Measurements from ENCODE around the gene GZMB. TPM values are rescaled to one million over a fixed set of nuclear protein-coding genes. Genes with fewer than 3 reads are reported as not detected.

Gene GZMB
- total RNA-seq, 1 donor from 2014 or later = 7.6 TPM

GRCh38 chr14:24613241-24613640, 20.7 kb downstream of the GZMB start:
- ATAC-seq = no peak
- intact Hi-C loops (cut with DNase I) = no loop called here
- no peaks in the 10 kb centered on the region for H3K36me3 ChIP-seq
- no peak overlapping the region for H3K4me3 ChIP-seq
- no peaks in the 10 kb centered on the region for H3K4me1 ChIP-seq
- no peak for DNase-seq
- H3K9me3 ChIP-seq = no peaks in the 10 kb centered on the region
- H3K27ac ChIP-seq = no peak overlapping the region
- TF ChIP-seq, protein P1, sequence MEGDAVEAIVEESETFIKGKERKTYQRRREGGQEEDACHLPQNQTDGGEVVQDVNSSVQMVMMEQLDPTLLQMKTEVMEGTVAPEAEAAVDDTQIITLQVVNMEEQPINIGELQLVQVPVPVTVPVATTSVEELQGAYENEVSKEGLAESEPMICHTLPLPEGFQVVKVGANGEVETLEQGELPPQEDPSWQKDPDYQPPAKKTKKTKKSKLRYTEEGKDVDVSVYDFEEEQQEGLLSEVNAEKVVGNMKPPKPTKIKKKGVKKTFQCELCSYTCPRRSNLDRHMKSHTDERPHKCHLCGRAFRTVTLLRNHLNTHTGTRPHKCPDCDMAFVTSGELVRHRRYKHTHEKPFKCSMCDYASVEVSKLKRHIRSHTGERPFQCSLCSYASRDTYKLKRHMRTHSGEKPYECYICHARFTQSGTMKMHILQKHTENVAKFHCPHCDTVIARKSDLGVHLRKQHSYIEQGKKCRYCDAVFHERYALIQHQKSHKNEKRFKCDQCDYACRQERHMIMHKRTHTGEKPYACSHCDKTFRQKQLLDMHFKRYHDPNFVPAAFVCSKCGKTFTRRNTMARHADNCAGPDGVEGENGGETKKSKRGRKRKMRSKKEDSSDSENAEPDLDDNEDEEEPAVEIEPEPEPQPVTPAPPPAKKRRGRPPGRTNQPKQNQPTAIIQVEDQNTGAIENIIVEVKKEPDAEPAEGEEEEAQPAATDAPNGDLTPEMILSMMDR (IDR thresholded peaks at IDR 0.05) = no peak
- H3K27me3 ChIP-seq (ENCODE audit: low read depth) = no peaks in the 10 kb centered on the region

DNA sequence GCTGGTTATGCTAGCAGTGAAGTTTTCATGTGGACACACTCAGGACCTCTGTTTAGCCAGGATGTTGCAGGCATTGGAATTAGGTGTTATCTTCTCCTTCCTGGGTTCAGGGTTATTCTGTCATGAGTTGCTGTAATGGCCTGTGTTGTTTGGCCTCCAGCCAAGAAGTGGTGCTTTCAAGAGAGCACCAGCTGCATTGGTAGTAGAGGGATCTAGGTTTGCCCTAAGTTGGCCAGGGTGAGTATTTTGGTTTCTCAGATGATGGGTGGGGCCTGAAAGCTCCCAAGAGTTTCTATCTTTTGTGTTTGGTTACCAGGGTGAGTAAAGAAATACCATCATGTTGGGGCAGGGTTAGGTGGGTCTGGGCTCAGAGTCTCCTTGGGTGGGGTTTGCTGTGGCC, 21.8 kb downstream of the GZMB start:
- Histone ChIP-seq H3K9me3 (no peaks in the 10 kb centered on the region), H3K4me1 (no peaks in the 10 kb centered on the region), H3K27me3 (ENCODE audit: low read depth) (no peaks in the 10 kb centered on the region), H3K27ac (no peak overlapping the region), H3K4me3 (no peak overlapping the region), H3K36me3 (no peaks in the 10 kb centered on the region)
- ATAC-seq (no peak), DNase-seq (no peak)
- TF ChIP-seq, protein P1 (IDR thresholded peaks at IDR 0.05) = no peak
- intact Hi-C loops (cut with DNase I) = no loop called here

DNA sequence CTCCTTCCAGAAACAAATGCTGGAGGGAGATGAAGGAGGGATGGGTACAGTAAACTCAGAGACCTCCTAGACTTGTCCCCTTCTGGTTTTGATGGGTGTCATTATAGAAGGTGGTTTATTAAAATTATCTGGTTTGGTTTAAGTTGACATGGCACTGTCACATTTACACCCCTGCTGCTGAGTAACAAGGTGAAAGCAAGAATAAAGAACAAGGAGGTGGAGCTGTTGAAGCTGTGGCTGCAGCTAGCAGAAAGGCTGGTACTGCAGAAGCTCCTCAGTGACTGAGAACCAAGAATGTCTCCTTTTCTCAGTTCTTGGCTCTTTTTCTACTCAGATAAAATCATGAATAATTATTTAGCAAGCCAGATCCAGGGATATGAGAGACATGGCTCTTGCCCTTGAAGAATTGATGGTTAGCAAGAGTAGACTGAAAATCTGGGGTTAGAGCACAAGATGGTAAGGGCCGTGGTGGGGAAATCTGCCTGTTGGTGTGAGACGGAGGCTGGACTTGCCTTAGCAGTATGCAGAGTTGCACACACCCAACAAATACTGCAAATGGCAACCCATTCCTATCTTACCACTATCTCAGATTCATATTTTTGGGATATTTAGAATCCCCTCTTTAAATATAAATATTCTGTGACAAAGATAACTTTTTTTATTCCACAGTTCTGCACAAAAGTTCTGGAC, 24.2 kb downstream of the GZMB start, which contains the start of gene GZMH:
GZMH (minus strand) TSS at position 31 of the 690 bp plus-strand sequence. CDS start 72 bp downstream, outside the sequence.
- intact Hi-C loops (cut with DNase I) = no loop called here
- Histone ChIP-seq H3K9me3 (no peaks in the 10 kb centered on the region), H3K4me1 (no peaks in the 10 kb centered on the region), H3K27ac (no peak within 1 kb of the TSS), H3K27me3 (ENCODE audit: low read depth) (no peaks in the 10 kb centered on the region), H3K36me3 (no peaks in the 10 kb centered on the region), H3K4me3 (no peak within 1 kb of the TSS)
- peak in 1 of 2 donors; percentile 38 for ATAC-seq
- TF ChIP-seq, protein P1 (IDR thresholded peaks at IDR 0.05) = no peak
- no peak for DNase-seq

DNA sequence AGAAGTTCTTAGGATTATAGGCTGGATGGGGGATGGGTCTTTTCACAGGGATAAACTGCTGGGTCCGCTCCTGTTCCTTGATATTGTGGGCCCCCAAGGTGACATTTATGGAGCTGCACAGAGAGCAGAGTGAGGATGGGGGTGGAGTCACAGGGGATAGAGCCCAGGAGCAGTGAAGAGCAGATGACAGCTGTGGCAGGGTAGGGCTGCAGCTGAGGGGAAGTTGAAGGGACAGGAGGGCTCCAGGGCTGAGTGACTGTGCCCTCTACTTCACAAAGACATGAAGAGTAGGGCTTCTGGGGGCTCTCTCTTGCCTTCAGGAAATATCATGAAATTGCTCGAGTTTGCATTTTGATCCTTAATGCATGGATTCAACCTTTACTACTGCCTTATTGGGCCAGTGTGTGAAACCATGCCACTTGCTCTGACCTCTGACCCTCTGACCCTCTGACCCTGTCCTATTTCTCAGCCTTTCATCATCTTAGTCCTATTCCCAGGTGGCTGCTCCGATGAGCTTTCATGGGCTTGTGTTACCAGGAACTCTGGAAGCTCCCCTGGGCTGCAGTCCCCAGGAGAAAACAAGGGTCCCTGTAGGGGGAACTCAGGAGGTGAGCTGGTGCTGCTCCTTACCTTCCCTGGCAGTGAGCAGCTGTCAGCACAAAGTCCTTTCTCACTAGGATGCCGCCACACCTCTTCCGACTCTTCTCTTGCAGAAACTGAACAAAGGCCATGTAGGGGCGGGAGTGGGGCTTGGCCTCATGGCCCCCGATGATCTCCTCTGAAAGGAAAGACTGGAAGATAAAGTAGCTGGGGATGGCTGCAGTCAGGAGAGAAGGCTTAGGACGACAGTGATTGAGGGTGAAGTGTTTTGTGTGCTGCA, 26.1 kb downstream of the GZMB start:
- no peaks in the 10 kb centered on the region for H3K27me3 ChIP-seq (ENCODE audit: low read depth)
- H3K27ac ChIP-seq = no peak overlapping the region
- no peak for DNase-seq
- peak in 1 of 2 donors; percentile 29 for ATAC-seq
- intact Hi-C loops (cut with DNase I) = no loop called here
- H3K36me3 ChIP-seq = no peaks in the 10 kb centered on the region
- H3K9me3 ChIP-seq = no peaks in the 10 kb centered on the region
- H3K4me1 ChIP-seq = no peaks in the 10 kb centered on the region
- TF ChIP-seq, protein P1 (IDR thresholded peaks at IDR 0.05) = no peak
- no peak overlapping the region for H3K4me3 ChIP-seq

DNA sequence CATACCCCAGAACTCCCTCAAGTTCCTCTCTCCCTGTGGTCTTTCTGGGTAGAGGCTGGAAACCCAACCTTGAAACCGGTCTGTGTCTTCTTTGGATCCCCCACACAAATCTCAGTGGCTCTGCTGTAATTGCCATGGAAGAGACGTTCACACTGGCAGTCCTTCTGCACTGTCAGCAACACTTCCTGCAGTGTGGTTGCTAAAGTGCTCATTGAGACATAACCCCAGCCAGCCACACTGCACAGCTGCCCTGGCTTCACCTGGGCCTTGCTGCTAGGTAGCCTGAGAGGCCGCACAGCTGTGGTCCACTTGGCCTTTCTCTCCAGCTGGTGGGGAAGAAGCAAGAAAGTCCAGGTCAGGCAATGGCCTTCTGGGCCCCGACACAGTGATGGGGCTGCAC, 26.9 kb downstream of the GZMB start:
- H3K27me3 ChIP-seq (ENCODE audit: low read depth) = no peaks in the 10 kb centered on the region
- H3K4me3 ChIP-seq = no peak overlapping the region
- H3K9me3 ChIP-seq = no peaks in the 10 kb centered on the region
- ATAC-seq (peak in 1 of 2 donors; percentile 36), DNase-seq (no peak)
- intact Hi-C loops (cut with DNase I) = no loop called here
- TF ChIP-seq, protein P1 (IDR thresholded peaks at IDR 0.05) = no peak
- no peaks in the 10 kb centered on the region for H3K36me3 ChIP-seq
- no peak overlapping the region for H3K27ac ChIP-seq
- H3K4me1 ChIP-seq = no peaks in the 10 kb centered on the region

All from lower lobe of right lung (tissue), 2 donors.